ENCODE results near the gene PTPRU.

PTPRU gene

GRCh38 chr1:29193879-29194455, 42.4 kb upstream of the PTPRU start:
- no peak overlapping the region for H3K4me2 ChIP-seq (ENCODE audit: low read length)
- no peaks in the 10 kb centered on the region for H3K9me2 ChIP-seq (replicated peaks; ENCODE audit: control insufficient read depth, low read length)
- H3K79me2 ChIP-seq (ENCODE audit: control insufficient read depth, low read length), result no peaks in the 10 kb centered on the region
- no peak overlapping the region for H3K4me3 ChIP-seq (ENCODE audit: low read length)
- TF ChIP-seq CTCF (IDR thresholded peaks at IDR 0.05; ENCODE audit: low read depth, low read length, poor library complexity, severe bottlenecking), result no peak
- no peak for TF ChIP-seq EZH2phosphoT487 (IDR thresholded peaks at IDR 0.05; ENCODE audit: borderline replicate concordance, low read length)
- no peaks in the 10 kb centered on the region for H3K27me3 ChIP-seq (ENCODE audit: control insufficient read depth, low read length)
- H3K4me1 ChIP-seq (ENCODE audit: control insufficient read depth, low read length), result no peaks in the 10 kb centered on the region
- H3K36me3 ChIP-seq (ENCODE audit: control insufficient read depth, low read length), result peaks cover 8% of the 10 kb centered on the region
- no peak overlapping the region for H3K27ac ChIP-seq (ENCODE audit: low read depth, low read length)
- no peaks in the 10 kb centered on the region for H3F3A ChIP-seq (ENCODE audit: control insufficient read depth, insufficient read depth)
- no peaks in the 10 kb centered on the region for H3K9me3 ChIP-seq (ENCODE audit: control insufficient read depth, insufficient read depth, low read length)
- no peaks in the 10 kb centered on the region for H4K20me1 ChIP-seq (ENCODE audit: control insufficient read depth, insufficient read depth, low read depth, low read length)

- H3F3A ChIP-seq (ENCODE audit: control insufficient read depth, insufficient read depth), result no peaks in the 10 kb centered on the region
- no peaks in the 10 kb centered on the region for H3K9me3 ChIP-seq (ENCODE audit: control insufficient read depth, insufficient read depth, low read length)
- H3K79me2 ChIP-seq (ENCODE audit: control insufficient read depth, low read length), result no peaks in the 10 kb centered on the region
- H4K20me1 ChIP-seq (ENCODE audit: control insufficient read depth, insufficient read depth, low read depth, low read length), result no peaks in the 10 kb centered on the region
- no peak overlapping the region for H3K4me3 ChIP-seq (ENCODE audit: low read length)
- no peaks in the 10 kb centered on the region for H3K27me3 ChIP-seq (ENCODE audit: control insufficient read depth, low read length)
- TF ChIP-seq CTCF (IDR thresholded peaks at IDR 0.05; ENCODE audit: low read depth, low read length, poor library complexity, severe bottlenecking), result no peak
- no peak for TF ChIP-seq EZH2phosphoT487 (IDR thresholded peaks at IDR 0.05; ENCODE audit: borderline replicate concordance, low read length)
- H3K27ac ChIP-seq (ENCODE audit: low read depth, low read length), result no peak overlapping the region
- H3K4me2 ChIP-seq (ENCODE audit: low read length), result no peak overlapping the region
- no peaks in the 10 kb centered on the region for H3K9me2 ChIP-seq (replicated peaks; ENCODE audit: control insufficient read depth, low read length)
- no peaks in the 10 kb centered on the region for H3K4me1 ChIP-seq (ENCODE audit: control insufficient read depth, low read length)
- H3K36me3 ChIP-seq (ENCODE audit: control insufficient read depth, low read length), result peaks cover 16% of the 10 kb centered on the region
Observed at GRCh38 chr1:29195881-29196291, 40.4 kb upstream of the PTPRU start.

- Histone ChIP-seq H3K36me3 (ENCODE audit: control insufficient read depth, low read length) (peaks cover 28% of the 10 kb centered on the region), H3K9me2 (replicated peaks; ENCODE audit: control insufficient read depth, low read length) (no peaks in the 10 kb centered on the region), H3K27me3 (ENCODE audit: control insufficient read depth, low read length) (no peaks in the 10 kb centered on the region), H3F3A (ENCODE audit: control insufficient read depth, insufficient read depth) (no peaks in the 10 kb centered on the region), H3K4me3 (ENCODE audit: low read length) (no peak overlapping the region), H3K4me1 (ENCODE audit: control insufficient read depth, low read length) (no peaks in the 10 kb centered on the region), H3K27ac (ENCODE audit: low read depth, low read length) (no peak overlapping the region), H4K20me1 (ENCODE audit: control insufficient read depth, insufficient read depth, low read depth, low read length) (no peaks in the 10 kb centered on the region), H3K79me2 (ENCODE audit: control insufficient read depth, low read length) (no peaks in the 10 kb centered on the region), H3K9me3 (ENCODE audit: control insufficient read depth, insufficient read depth, low read length) (no peaks in the 10 kb centered on the region), H3K4me2 (ENCODE audit: low read length) (no peak overlapping the region)
- no peak for TF ChIP-seq CTCF (IDR thresholded peaks at IDR 0.05; ENCODE audit: low read depth, low read length, poor library complexity, severe bottlenecking)
- no peak for TF ChIP-seq EZH2phosphoT487 (IDR thresholded peaks at IDR 0.05; ENCODE audit: borderline replicate concordance, low read length)
Observed at GRCh38 chr1:29196863-29197589, 39.3 kb upstream of the PTPRU start.
